Fibroblast of the aortic adventitia (primary cell): ENCODE measurements around the gene FAM186B. TPM values are rescaled to one million over a fixed set of nuclear protein-coding genes. Genes with fewer than 3 reads are reported as not detected.
A peak's percentile ranks its signal among the peaks of the same experiment; 100 is the strongest.

Experiments used
- DNase-seq: peaks from one replicate; pipeline ENCODE4 v3.0.0-alpha.2; 2010; ENCODE audit warnings: low read depth
- H3K4me3 ChIP-seq: 2 replicates; pipeline ENCODE4 v1.5.1; 2011; ENCODE audit warnings: low read depth, mild to moderate bottlenecking, control low read depth, low read length, moderate library complexity
- CTCF ChIP-seq: IDR thresholded peaks from 2 replicates; pipeline ENCODE4 v1.5.1; 2011; ENCODE audit warnings: mild to moderate bottlenecking, low read length, control low read depth, inconsistent platforms; ENCODE audit not compliant: insufficient read depth
- total RNA-seq: library from RNA; depleted of rRNA; stranded (reverse); fragments of >200 nt; gene quantifications from 2 replicates; pipeline ENCODE4 v1.2.3, GENCODE V29; 2012; ENCODE audit warnings: low replicate concordance

Gene FAM186B
- total RNA-seq, 1 donor, result 0.45 TPM

GRCh38 chr12:49552425-49552824 lies 53.0 kb downstream of the FAM186B start:
- H3K4me3 ChIP-seq, result no peak overlapping the region
- DNase-seq, result no peak
- TF ChIP-seq CTCF, result no peak

- no peak overlapping the region for H3K4me3 ChIP-seq
- DNase-seq, result no peak
Observed at GRCh38 chr12:49552014-49552413, 53.4 kb downstream of the FAM186B start.

GRCh38 chr12:49550693-49551252 lies 54.7 kb downstream of the FAM186B start:
- H3K4me3 ChIP-seq, result no peak overlapping the region
- DNase-seq, result no peak
- TF ChIP-seq CTCF, result no peak

More at GRCh38 chr12:49552014-49552413, 53.4 kb downstream of the FAM186B start:
- no peak for TF ChIP-seq CTCF

- TF ChIP-seq CTCF, result no peak
- no peak overlapping the region for H3K4me3 ChIP-seq
- no peak for DNase-seq
Observed at GRCh38 chr12:49549735-49550692, 55.4 kb downstream of the FAM186B start.

- peak; percentile 47 for TF ChIP-seq CTCF
- no peak for DNase-seq
- H3K4me3 ChIP-seq, result peak overlapping the region; percentile 35
Observed at GRCh38 chr12:49548822-49549648, 56.4 kb downstream of the FAM186B start.

GRCh38 chr12:49548481-49548821 lies 57.0 kb downstream of the FAM186B start:
- no peak for TF ChIP-seq CTCF
- H3K4me3 ChIP-seq, result no peak overlapping the region

More at GRCh38 chr12:49548481-49548821, 57.0 kb downstream of the FAM186B start:
- no peak for DNase-seq
